BLaER1 treated with 17β-estradiol and CSF1 and Interleukin-3, amounts not matched to agents 10 nM and 100 nM (cell line): Measurements from ENCODE around the gene KERA.

Experiments used
- H3K27ac ChIP-seq, 11 experiments: shearing (Covaris generic); formaldehyde crosslinking; 2 replicates each; pipeline ENCODE4 v1.8.1; 2022
- H3K27me3 ChIP-seq, 11 experiments: shearing (Covaris generic); formaldehyde crosslinking; 2 replicates each; pipeline ENCODE4 v1.8.1; 2022
- H3K36me3 ChIP-seq, 11 experiments: shearing (Covaris generic); formaldehyde crosslinking; 2 replicates each; pipeline ENCODE4 v1.8.1; 2022
- H3K4me1 ChIP-seq, 10 experiments: shearing (Covaris generic); formaldehyde crosslinking; 2 replicates each; pipeline ENCODE4 v1.8.1; 2022
- H3K4me2 ChIP-seq, 11 experiments: shearing (Covaris generic); formaldehyde crosslinking; 2 replicates each; pipeline ENCODE4 v1.8.1; 2022
- H3K4me3 ChIP-seq, 10 experiments: shearing (Covaris generic); formaldehyde crosslinking; 2 replicates each; pipeline ENCODE4 v1.8.1; 2022
- H3K9ac ChIP-seq, 11 experiments: shearing (Covaris generic); formaldehyde crosslinking; 2 replicates each; pipeline ENCODE4 v1.8.1; 2022
- H3K9me3 ChIP-seq, 11 experiments: shearing (Covaris generic); formaldehyde crosslinking; replicated peaks in 1 of 11; 2 replicates each; pipeline ENCODE4 v1.8.1; 2022
- H4K20me1 ChIP-seq, 11 experiments: shearing (Covaris generic); formaldehyde crosslinking; 2 replicates each; pipeline ENCODE4 v1.8.1; 2022
- Cebpa-rat ChIP-seq, 11 experiments: shearing (Covaris generic); IDR thresholded peaks; 2 replicates each; pipeline ENCODE4 v1.8.1; 2022

The KERA gene

GRCh38 chr12:91077228-91077954, 19.6 kb upstream of the KERA start:
- H4K20me1 ChIP-seq: no peaks in the 10 kb centered on the region
- TF ChIP-seq Cebpa-rat (IDR thresholded peaks at IDR 0.05): no peak
- H3K9ac ChIP-seq: no peak overlapping the region
- H3K4me1 ChIP-seq: no peaks in the 10 kb centered on the region
- no peaks in the 10 kb centered on the region for H3K36me3 ChIP-seq
- H3K9me3 ChIP-seq: no peaks in the 10 kb centered on the region
- no peak overlapping the region for H3K4me2 ChIP-seq
- no peaks in the 10 kb centered on the region for H3K27me3 ChIP-seq
- no peak overlapping the region for H3K27ac ChIP-seq
- H3K4me3 ChIP-seq: no peak overlapping the region

- no peaks in the 10 kb centered on the region for H3K27me3 ChIP-seq
- TF ChIP-seq Cebpa-rat (IDR thresholded peaks at IDR 0.05): no peak
- no peak overlapping the region for H3K4me2 ChIP-seq
- H3K9ac ChIP-seq: no peak overlapping the region
- H3K4me1 ChIP-seq: no peaks in the 10 kb centered on the region
- no peaks in the 10 kb centered on the region for H4K20me1 ChIP-seq
- H3K27ac ChIP-seq: no peak overlapping the region
- no peak overlapping the region for H3K4me3 ChIP-seq
- H3K9me3 ChIP-seq: no peaks in the 10 kb centered on the region
- no peaks in the 10 kb centered on the region for H3K36me3 ChIP-seq
Measured at GRCh38 chr12:91074851-91075250, 17.0 kb upstream of the KERA start.

- Histone ChIP-seq H3K4me2 (no peak overlapping the region), H3K9me3 (no peaks in the 10 kb centered on the region), H3K36me3 (no peaks in the 10 kb centered on the region), H3K4me3 (no peak overlapping the region), H3K27me3 (no peaks in the 10 kb centered on the region), H3K9ac (no peak overlapping the region), H3K27ac (no peak overlapping the region), H4K20me1 (no peaks in the 10 kb centered on the region), H3K4me1 (no peaks in the 10 kb centered on the region)
- TF ChIP-seq Cebpa-rat (IDR thresholded peaks at IDR 0.05): no peak
Measured at GRCh38 chr12:91074154-91074709, 16.4 kb upstream of the KERA start.

GRCh38 chr12:91073426-91073825, 15.6 kb upstream of the KERA start:
- no peaks in the 10 kb centered on the region for H4K20me1 ChIP-seq
- no peak overlapping the region for H3K27ac ChIP-seq
- H3K27me3 ChIP-seq: no peaks in the 10 kb centered on the region
- H3K9ac ChIP-seq: no peak overlapping the region
- H3K9me3 ChIP-seq: no peaks in the 10 kb centered on the region
- TF ChIP-seq Cebpa-rat (IDR thresholded peaks at IDR 0.05): no peak
- H3K4me2 ChIP-seq: no peak overlapping the region
- no peaks in the 10 kb centered on the region for H3K36me3 ChIP-seq
- no peaks in the 10 kb centered on the region for H3K4me1 ChIP-seq
- H3K4me3 ChIP-seq: no peak overlapping the region

- Histone ChIP-seq H3K9ac (no peak overlapping the region), H3K9me3 (no peaks in the 10 kb centered on the region), H3K4me2 (no peak overlapping the region)
Measured at GRCh38 chr12:91072931-91073330, 15.1 kb upstream of the KERA start.

GRCh38 chr12:91070936-91071335, 13.1 kb upstream of the KERA start:
- Histone ChIP-seq H4K20me1 (no peaks in the 10 kb centered on the region), H3K36me3 (no peaks in the 10 kb centered on the region), H3K4me1 (no peaks in the 10 kb centered on the region), H3K9ac (no peak overlapping the region), H3K9me3 (no peaks in the 10 kb centered on the region), H3K27ac (no peak overlapping the region), H3K4me2 (no peak overlapping the region), H3K27me3 (no peaks in the 10 kb centered on the region), H3K4me3 (no peak overlapping the region)
- TF ChIP-seq Cebpa-rat (IDR thresholded peaks at IDR 0.05): no peak

More at GRCh38 chr12:91072931-91073330, 15.1 kb upstream of the KERA start:
- TF ChIP-seq Cebpa-rat (IDR thresholded peaks at IDR 0.05): no peak
- Histone ChIP-seq H3K4me3 (no peak overlapping the region), H3K27ac (no peak overlapping the region), H3K27me3 (no peaks in the 10 kb centered on the region), H4K20me1 (no peaks in the 10 kb centered on the region), H3K36me3 (no peaks in the 10 kb centered on the region), H3K4me1 (no peaks in the 10 kb centered on the region)

GRCh38 chr12:91065396-91065795, 7.6 kb upstream of the KERA start:
- no peaks in the 10 kb centered on the region for H3K27me3 ChIP-seq
- H3K27ac ChIP-seq: no peak overlapping the region
- no peak overlapping the region for H3K4me3 ChIP-seq
- no peaks in the 10 kb centered on the region for H4K20me1 ChIP-seq
- H3K9ac ChIP-seq: no peak overlapping the region
- no peaks in the 10 kb centered on the region for H3K9me3 ChIP-seq
- no peaks in the 10 kb centered on the region for H3K36me3 ChIP-seq
- no peak for TF ChIP-seq Cebpa-rat (IDR thresholded peaks at IDR 0.05)
- H3K4me1 ChIP-seq: no peaks in the 10 kb centered on the region
- H3K4me2 ChIP-seq: no peak overlapping the region

GRCh38 chr12:91064640-91065039, 6.8 kb upstream of the KERA start:
- Histone ChIP-seq H3K9ac (no peak overlapping the region), H3K4me2 (no peak overlapping the region), H3K9me3 (no peaks in the 10 kb centered on the region), H3K4me1 (no peaks in the 10 kb centered on the region), H3K4me3 (no peak overlapping the region), H3K27ac (no peak overlapping the region), H3K36me3 (no peaks in the 10 kb centered on the region), H3K27me3 (no peaks in the 10 kb centered on the region), H4K20me1 (no peaks in the 10 kb centered on the region)
- TF ChIP-seq Cebpa-rat (IDR thresholded peaks at IDR 0.05): no peak

GRCh38 chr12:91061091-91061490, 3.3 kb upstream of the KERA start:
- TF ChIP-seq Cebpa-rat (IDR thresholded peaks at IDR 0.05): no peak
- no peak overlapping the region for H3K9ac ChIP-seq
- no peak overlapping the region for H3K4me3 ChIP-seq
- H3K27me3 ChIP-seq: no peaks in the 10 kb centered on the region
- no peaks in the 10 kb centered on the region for H3K4me1 ChIP-seq
- no peak overlapping the region for H3K4me2 ChIP-seq
- no peaks in the 10 kb centered on the region for H3K36me3 ChIP-seq
- H3K9me3 ChIP-seq: no peaks in the 10 kb centered on the region
- H4K20me1 ChIP-seq: no peaks in the 10 kb centered on the region
- H3K27ac ChIP-seq: no peak overlapping the region

- Histone ChIP-seq H3K27ac (no peak overlapping the region), H3K4me1 (no peaks in the 10 kb centered on the region), H3K4me2 (no peak overlapping the region), H4K20me1 (no peaks in the 10 kb centered on the region), H3K27me3 (no peaks in the 10 kb centered on the region), H3K4me3 (no peak overlapping the region), H3K9ac (no peak overlapping the region), H3K9me3 (no peaks in the 10 kb centered on the region), H3K36me3 (no peaks in the 10 kb centered on the region)
- no peak for TF ChIP-seq Cebpa-rat (IDR thresholded peaks at IDR 0.05)
Measured at GRCh38 chr12:91059211-91059610, 1.4 kb upstream of the KERA start.
